Measurements from ENCODE around the gene FOXJ3. TPM values are rescaled to one million over a fixed set of nuclear protein-coding genes. Genes with fewer than 3 reads are reported as not detected.

Gene FOXJ3
- total and polyA plus RNA-seq, 2 of the 8 experiments (the other 6 are each of a cell fraction or from before 2014, with no cell fraction given) = 48.6 to 51.9 TPM

DNA sequence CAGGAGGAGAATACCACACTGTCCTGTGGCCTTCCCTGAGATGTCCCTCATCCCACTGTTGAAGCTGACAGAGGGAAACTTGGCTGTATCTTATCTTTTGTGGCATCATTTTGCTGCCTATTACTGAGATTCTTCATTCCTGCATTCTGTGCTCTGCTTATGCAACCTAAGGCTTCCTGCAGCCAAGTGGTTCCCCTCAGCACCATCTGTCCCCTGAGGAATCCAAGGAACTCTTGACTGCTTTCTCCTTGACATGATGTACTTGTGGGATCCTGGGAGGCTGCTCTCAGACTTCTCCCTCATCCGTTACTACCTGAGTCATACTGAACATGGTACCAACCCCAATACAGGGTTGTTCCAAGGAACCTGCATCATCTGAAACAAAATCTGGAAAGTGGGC, 24.4 kb upstream of the FOXJ3 start (continued):
- TF ChIP-seq, protein P1, sequence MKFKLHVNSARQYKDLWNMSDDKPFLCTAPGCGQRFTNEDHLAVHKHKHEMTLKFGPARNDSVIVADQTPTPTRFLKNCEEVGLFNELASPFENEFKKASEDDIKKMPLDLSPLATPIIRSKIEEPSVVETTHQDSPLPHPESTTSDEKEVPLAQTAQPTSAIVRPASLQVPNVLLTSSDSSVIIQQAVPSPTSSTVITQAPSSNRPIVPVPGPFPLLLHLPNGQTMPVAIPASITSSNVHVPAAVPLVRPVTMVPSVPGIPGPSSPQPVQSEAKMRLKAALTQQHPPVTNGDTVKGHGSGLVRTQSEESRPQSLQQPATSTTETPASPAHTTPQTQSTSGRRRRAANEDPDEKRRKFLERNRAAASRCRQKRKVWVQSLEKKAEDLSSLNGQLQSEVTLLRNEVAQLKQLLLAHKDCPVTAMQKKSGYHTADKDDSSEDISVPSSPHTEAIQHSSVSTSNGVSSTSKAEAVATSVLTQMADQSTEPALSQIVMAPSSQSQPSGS (IDR thresholded peaks at IDR 0.05; ENCODE audit: low read length) = no peak
- TF ChIP-seq HDAC2 (IDR thresholded peaks at IDR 0.05; ENCODE audit: borderline replicate concordance in 1 of 2, low read depth in 2 of 2, low read length in 2 of 2) (no peak), SAP30 (IDR thresholded peaks at IDR 0.05; ENCODE audit: insufficient read depth, insufficient replicate concordance, low read length) (no peak)
- TF ChIP-seq, protein P2, sequence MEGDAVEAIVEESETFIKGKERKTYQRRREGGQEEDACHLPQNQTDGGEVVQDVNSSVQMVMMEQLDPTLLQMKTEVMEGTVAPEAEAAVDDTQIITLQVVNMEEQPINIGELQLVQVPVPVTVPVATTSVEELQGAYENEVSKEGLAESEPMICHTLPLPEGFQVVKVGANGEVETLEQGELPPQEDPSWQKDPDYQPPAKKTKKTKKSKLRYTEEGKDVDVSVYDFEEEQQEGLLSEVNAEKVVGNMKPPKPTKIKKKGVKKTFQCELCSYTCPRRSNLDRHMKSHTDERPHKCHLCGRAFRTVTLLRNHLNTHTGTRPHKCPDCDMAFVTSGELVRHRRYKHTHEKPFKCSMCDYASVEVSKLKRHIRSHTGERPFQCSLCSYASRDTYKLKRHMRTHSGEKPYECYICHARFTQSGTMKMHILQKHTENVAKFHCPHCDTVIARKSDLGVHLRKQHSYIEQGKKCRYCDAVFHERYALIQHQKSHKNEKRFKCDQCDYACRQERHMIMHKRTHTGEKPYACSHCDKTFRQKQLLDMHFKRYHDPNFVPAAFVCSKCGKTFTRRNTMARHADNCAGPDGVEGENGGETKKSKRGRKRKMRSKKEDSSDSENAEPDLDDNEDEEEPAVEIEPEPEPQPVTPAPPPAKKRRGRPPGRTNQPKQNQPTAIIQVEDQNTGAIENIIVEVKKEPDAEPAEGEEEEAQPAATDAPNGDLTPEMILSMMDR (IDR thresholded peaks at IDR 0.05; ENCODE audit: control extremely low read depth in 1 of 3, insufficient read depth in 1 of 3, low read depth in 1 of 3, low read length in 3 of 3) = no peak
- TF ChIP-seq, protein P3, sequence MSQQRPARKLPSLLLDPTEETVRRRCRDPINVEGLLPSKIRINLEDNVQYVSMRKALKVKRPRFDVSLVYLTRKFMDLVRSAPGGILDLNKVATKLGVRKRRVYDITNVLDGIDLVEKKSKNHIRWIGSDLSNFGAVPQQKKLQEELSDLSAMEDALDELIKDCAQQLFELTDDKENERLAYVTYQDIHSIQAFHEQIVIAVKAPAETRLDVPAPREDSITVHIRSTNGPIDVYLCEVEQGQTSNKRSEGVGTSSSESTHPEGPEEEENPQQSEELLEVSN (IDR thresholded peaks at IDR 0.05) = no peak

Measured in H1 (cell line).